Left forelimb (tissue), 1 donor: Measurements from ENCODE around the gene USP12.
"Not testable (repeated sequence)": the region's sequence is repeated elsewhere in the genome, so short reads cannot be mapped to it uniquely, and the experiment has no call there.

Experiments
- DNase-seq: peaks from one replicate; pipeline ENCODE4 v3.0.0-alpha.2; 2018; ENCODE audit warnings: low spot score

USP12 gene

DNA sequence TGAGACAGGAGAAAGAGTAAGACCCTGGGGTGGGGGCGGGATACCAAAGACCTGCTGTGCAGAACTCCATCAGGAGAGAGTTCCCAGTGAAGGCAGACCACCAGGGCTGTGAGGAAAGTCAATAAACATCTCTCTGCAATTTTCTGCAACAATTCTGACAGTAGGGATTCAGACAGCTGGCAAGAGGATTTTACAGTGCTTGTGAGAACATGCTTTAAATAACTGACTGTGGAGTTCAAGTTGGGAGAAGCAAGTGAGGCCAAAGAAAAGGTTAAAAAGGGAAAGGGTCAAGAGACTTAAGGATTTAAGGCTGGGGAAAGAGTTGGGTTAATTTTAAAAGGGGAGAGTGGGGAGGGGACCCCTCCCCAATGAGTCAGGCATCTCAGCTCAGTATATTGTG, 98.4 kb downstream of the USP12 start:
- DNase-seq = no peak

DNA sequence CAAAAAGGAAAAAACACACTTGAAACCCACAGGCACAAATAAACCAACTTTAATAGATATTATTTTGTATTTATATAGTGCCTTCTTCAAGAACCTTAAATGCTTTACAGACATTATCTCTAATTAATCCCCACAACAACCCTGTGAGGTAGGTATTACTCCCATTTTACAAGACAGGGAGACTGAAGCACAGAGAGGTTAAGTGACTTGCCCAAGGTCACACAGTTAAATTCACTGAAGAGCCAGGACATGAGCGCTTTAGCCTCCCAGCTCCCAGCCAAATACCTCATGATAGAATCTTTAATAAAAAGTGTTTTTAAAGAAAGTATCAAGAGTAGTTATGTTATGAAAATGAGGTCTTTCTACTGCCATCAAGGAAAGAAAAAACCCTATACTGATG, 105.5 kb downstream of the USP12 start:
- not testable (repeated sequence) for DNase-seq

DNA sequence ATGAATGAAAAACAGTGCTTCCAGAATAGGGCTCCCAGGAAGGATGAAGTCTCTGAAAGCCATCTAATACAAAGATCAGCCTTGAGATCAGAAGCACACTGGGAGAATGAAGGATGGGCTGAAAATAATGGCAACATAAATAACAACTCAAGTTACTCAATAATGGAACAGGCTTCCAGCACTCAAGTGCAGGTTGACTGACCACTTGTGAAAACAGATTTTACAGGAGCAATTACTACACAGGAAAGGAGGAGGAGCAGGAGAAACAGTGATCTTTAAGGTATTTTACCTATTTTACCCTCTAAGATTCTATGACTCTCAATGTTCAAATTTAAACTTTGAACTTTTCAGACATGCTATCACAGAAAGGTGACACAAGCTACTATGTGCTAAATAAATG, 106.0 kb downstream of the USP12 start:
- DNase-seq = no peak

DNA sequence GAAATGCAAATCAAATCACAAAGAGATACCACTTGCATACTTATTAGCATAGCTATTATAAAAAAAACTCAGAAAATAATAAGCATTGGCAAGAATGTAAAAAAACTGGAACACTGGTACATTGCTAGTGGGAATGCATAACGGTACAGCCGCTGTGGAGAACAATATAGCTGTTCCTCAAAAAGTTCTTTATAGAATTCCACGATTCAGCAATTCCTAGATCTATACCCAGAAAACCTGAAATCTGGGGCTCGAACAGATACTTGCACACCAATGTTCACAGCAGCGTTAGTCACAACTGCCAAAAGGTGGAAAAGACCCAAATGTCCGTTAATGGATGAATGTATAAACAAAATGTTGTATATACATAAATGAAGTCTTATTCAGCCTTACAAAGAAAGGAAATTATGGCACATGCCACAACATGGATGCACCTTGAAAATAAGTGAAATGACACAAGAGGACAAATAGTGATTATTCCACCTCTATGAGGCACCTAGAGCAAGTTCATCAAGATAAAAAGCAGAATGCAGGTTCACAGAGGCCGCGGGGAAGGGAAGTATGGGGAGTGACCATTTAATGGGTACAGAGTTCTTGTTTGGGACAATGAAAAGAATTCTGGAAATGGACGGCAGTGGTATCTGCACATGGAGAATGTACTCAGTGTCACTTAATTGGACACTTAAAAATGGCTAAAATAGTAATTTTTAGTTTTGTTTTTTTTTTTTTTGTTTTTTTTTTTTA, 107.2 kb downstream of the USP12 start:
- no peak for DNase-seq

DNA sequence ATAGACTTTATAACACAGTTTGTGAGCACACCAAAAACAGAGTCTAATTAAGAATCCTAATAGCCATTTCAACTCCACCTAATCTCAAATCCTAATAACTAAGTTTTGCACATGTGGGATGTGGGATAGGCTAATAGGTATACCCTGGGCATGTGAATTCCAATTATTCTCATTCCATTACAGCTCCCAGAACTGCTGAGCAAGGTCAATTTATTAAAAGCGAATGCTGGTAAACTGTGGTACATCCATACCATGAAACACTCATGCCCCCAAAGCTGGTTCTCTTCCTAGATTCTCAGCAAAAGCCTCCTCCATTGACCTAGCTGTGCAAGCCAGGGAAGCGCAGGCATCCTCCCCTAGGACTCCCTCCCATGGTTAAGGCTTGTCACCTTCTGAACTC, 113.8 kb downstream of the USP12 start:
- no peak for DNase-seq

DNA sequence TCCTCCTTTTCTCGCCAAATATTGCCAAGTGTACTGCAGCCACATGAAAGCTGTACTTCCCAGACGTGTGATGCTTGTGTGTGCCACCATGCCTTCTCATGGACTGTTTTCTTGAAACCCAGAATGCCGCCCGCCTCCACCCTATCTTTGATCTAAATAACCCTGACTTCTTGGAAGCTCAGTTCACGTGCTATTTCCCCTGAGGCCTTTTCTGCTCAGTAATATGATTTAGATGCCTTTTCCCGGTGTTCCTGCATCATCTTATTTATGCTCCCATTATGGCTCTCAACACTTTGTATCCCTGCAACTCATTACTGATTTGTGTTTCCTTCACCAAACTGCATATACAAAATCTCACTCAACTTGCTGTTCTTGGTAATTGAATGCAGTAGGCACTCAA, 116.1 kb downstream of the USP12 start:
- DNase-seq = no peak

DNA sequence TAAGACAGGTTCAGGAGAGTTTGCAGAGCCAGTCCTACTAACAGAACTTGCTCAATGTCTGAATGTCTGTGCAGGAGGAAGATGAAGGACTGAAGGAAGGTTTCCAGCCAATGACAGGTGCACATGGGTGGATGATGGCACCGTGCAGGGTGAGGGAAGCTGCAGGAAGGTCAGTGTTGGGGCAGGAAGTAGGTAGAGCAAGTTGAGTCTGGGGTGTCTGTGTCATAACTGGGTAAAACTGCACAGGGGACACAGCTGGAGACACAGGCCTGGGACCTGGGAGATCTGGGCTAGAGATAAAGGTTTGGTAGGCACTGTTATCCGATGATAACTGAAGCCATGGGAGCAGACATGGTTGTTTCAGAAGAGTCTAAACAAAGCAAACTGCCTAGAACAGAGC, 116.9 kb downstream of the USP12 start:
- no peak for DNase-seq

DNA sequence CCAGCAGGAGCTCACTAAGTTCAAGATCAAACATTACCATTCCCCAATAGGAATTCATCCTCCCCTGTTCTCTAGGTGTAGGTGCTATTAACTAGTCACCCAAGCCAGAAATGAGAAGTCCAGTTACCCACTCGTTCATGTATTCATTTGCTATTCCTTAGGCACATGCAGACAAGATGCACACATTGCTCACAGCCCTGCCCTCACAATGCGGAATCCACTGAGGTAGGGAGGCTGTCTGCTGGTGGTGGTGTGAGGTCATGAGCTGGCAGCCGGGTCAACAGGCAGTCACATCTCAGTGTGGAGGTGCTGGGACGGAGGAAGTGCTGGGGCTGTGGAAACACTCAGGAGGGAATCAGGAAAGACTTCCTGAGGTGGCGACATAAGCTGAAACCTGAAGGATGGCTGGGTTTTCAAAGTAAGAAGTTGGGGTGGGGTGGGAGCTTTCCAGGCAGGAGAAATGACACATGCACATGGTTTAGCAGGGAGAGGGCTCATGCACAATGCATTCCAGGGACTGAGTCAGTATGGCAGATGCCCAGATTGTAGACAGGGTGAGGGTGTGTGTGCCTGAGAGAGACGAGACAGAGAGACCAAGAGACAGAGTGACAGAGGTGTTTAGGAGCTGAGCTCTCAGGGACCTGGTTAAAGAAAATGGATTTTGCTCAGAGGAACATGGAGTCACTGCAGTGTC, 117.6 kb downstream of the USP12 start:
- DNase-seq = no peak

DNA sequence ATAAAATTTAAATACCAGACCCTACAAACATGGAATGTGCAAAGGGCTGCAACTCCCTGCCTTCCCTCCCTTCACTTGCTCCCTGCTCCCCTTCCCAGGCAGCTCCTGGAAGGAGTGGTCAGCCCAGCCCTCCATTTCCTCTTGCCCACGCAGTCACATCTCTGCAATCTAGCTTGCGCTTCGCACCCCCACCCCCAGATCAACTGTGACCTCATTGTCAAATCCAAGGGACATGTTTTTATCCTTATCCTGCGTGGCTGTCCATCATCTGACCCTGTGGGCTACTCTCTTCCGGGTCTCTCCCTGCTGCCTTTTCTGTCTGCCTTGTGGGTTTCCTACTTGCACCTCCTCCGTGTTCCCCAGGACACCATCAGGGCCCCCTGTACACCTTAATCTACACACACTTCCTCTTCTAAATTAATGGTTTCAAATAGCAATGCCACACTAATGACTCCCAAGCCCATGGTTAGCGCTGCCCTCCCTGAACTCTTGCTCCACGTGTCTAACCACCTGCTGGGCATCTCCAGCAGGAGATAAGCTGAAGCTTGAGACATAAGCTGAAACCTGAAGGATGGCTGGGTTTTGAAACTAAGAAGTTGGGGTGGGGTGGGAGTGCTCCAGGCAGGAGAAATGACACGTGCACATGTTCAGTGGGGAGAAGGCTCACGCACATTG, 118.3 kb downstream of the USP12 start:
- DNase-seq = no peak

DNA sequence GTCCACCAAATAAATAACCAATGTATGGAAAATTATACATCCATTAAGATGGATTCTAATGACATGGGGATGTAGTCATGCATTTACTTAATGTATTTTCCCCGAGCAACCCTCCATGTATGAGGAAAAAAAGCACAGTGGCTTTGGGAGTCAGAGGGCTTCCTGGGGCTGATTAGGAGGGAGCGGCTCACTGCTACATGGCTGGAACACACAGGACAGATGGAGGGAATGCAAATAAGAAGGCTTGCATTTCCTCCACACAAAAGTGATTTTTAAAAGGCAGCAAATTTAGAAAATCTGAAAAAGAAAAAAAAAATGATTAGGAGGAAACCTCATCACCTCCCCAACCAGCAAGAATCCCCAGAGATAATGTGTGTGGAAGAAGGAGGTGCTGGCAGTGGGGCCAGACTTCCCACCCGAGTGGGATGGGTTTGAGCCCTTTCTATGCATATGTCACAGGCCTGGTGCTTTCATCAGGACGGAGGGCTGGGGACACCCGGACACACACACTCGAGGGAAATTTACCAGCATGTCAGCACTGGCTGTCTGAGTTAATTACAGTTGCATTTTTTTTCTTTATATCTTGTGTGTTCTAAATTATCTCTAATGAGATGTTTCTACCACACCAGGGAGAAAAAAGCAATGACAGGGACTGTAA, 118.9 kb downstream of the USP12 start:
- no peak for DNase-seq

DNA sequence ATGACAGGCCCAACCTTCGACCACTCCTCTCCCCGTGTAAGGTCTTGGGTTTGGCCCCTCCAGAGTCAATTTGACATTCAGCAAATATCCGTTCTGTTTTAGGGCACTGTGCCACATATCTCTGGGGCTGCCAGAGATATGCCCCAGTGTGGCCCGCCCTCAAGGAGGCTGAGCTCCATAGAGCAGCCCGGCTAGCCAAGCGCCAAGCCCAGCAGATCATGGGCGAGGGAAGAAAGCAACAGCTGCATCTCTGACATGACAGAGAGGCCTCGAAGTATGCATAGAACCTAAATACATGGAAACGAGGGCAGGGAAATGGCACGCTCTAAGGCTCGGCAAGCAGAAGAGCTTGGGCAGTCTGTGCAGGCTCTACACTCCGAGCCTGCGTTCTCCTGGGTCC, 124.5 kb downstream of the USP12 start:
- no peak for DNase-seq

DNA sequence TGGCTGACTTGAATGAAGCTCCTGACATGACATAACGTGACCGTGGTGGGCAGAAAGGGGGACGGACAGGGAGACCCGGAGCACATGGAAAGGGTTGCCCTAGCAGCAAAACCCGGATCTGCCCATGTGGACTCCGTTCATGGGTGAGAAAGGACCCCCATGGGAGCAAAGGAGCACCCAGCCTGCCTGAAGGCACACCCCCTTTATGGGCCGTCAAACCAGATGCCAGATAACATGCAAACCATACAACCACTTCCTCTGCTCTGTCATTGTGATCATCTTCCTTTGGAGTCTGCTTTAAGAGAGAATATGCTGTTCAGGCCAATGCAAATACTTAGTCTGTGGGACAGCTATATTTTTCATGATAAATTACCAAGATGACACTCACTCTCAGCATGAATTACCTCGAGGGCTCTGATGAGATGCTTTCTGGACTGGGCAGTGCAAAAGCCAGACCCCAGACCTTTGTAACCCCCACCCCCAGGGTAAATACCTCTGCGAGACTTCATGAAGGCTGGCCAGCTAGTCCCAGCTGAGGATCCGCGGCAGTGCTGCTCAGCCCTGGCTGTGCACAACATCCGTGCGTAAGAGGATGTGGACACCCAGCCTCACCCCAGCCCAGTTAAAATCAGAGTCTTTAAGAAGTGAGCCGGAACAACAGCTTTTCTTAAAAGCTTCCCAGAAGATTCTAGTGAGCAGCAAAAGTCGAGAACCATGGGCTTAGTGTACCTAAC, 126.6 kb downstream of the USP12 start:
- no peak for DNase-seq

DNA sequence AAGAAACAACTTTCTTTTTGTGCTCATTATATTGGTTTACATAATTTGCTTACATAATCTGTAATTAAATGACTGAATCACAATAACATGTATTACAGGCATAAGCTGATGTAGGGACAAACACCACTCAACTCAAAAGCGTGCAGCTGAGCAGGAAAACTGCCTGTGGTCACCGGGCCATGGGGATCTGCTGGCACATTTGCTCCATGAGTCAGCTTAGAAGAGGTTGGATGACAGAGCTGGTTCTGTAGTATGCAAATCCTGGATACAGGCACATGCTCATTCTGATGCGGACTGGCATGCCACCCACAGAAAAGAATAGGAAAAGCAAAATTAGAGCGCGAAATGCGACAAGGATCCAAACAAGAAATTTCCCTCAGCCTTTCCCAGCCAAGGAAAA, 128.6 kb downstream of the USP12 start:
- DNase-seq = no peak

DNA sequence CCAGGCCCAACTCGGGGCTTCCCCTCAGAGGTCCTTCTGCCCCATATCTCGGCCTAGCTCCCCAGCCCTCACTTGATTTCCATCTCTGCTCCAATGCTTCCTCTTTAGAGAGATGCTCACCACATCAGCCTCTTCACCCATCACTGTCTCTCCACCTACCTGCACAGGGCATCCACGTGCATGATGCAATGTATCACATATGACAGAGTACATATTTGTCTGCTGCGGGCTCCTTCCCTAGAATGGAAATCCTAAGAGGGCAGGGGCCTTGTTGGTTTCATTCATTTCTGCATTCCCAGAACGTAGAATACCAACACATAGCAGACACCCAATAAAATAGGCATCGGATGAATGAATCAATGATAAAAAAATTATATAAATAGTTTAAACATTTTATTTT, 130.3 kb downstream of the USP12 start:
- no peak for DNase-seq

DNA sequence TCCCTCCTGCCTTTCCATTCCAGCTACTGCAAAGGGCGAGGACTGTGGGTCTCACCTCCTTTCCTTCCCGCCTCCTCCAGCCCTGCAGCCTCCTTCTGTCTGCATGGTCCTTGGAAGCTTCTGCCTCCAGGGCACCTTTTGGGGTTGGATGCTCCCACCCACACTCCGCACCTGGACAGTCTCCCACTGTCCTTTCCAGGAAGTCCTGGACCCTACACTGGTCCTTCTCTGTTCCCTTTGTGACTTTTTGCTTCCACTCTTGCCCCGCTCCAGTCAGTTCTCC, 130.8 kb downstream of the USP12 start:
- no peak for DNase-seq

DNA sequence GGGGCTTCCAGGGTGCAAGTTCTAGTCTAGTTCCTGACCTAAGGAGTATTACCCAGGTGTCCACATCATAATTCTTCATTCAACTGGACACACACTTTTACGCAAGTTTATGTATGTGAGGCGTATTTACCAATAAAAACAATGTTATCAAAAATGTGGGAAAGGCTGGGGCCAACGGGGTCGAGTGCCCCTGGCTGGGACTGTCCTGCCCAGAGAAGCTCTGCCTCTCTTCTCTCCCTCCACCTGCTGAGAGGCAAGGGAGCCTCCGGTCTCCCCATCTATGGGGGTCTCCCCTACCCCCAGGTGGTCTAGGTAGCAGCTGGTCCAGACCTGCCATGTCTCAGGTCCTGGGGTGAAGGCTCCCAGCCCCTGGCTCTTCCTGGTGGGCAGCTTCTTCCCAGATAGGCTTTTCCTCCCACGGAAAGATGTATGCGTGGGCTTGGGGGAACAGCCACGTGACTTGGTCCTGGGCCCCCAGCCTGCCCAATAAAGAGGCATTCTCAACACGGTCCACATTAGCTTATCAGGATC, 132.4 kb downstream of the USP12 start:
- no peak for DNase-seq

DNA sequence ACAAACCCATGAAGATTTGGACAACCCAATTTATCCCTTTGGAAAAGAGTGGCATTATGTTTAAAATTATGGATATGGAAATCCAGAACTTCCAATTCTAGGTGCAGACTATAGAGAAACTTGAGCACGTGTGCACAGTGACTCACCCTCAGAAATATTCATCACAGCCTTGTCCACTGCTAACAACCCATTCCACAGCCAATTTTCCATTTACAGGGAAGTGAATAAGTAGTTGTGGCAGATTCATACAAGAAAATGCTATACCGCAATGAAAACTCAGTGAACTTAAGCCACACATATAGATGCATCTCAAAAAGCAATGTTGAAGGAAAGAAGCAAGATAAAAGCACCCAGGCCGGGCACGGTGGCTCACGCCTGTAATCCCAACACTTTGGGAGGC, 133.3 kb downstream of the USP12 start:
- DNase-seq = no peak

DNA sequence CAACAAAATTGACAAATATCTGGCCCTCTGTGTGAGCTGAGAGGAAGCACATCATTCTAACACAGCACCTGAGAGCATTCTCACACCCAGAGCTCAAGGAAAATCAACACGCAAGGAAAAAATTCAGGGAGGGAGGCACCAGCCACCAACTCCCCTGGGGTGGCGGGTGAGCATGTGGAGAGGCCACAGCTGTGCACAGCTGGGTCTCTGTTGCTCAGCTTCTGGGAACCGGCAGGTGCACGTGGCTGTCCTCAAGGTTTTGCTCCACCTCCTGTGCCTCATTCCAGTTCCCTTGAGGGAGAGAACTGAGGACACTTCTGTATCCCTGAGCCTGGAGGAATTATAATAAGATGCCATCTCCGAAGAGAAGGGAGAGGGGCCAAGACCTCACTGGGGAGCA, 134.0 kb downstream of the USP12 start:
- no peak for DNase-seq

DNA sequence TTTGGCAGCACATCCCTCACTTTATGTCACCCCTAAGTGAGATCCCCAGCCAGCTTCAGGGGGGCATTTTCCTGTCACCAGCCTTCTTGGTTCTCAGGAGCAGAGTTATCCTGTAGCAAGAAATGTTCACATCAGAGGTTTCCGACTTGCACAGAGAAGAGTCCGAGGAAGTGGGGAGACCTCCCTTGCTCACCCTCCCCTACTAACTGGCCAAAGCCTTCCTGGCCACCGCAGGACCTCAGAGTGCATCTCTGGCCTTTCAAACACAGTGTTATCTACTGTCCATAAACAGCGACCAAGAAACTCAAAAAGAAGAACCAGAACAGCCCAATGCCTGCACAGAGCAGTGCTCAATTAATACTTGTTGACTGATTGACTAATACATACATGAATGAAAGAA, 134.4 kb downstream of the USP12 start:
- no peak for DNase-seq

DNA sequence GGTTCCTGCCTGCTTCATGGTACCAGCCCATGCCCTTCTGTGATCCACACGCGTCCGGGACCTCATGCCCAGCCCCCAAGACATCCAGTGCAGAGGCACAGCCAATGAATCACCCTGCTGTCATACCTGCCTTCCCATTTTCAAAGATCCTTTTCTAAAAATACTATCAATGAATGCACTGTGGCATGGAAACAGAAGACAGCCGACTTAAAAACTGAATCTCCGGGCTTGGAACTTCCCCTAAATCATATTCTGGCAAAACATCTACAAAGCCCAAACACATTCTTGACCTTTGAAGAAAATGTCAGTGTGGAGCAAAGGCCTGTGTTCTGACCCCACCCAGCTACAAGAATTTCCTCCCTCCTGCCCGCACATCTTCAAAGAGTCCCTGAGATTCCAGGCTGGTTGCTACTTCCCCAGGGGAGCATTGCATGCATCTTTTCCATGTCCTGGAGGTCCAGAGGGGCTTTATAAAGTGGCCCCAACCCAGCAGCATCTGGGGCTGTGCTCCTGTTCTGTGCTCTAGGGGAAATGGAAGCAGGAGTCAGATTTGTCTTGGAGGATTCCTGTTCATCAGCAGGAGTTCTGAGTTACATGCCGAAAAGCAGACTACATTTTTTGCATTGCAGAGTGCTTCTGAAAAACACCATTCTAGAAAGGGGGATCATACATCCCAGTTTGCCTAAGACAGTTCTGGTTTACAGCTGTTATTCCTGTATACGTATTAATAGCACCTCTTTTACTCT, 135.2 kb downstream of the USP12 start:
- no peak for DNase-seq

DNA sequence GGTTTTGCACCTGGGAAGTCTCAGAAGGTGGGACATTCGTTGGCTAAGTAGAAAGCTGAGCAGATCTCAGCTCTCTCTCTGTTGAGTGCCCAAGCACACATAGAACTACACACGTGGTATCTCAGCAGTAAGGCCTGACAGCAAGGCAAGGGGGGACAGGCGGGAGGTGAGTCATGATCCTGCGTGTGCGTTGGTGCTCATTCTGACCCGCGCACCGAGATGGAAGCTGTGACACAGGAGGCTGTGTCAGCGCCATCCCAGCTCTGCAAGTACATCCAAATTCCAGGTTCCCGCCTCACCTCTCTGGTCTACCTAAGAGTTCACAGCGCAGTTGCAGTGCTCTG, 135.7 kb downstream of the USP12 start:
- DNase-seq = no peak
